Thyroid gland (tissue), 4 donors: ENCODE data around the gene CHIC1.
"Not testable (repeated sequence)": the region's sequence is repeated elsewhere in the genome, so short reads cannot be mapped to it uniquely, and the experiment has no call there.

Experiments
- CTCF ChIP-seq, 6 experiments: fragments of 200-600 bp in 3 of 6; fragments of 450-650 bp in 3 of 6; sonication (generic) in 3 of 6; IDR thresholded peaks; one replicate each; pipeline ENCODE4 v1.5.1; 2016 to 2019; ENCODE audit warnings: antibody characterized with exemption in 6 of 6, mild to moderate bottlenecking in 2 of 6, inconsistent platforms in 1 of 6, moderate library complexity in 1 of 6
- POLR2A ChIP-seq, 2 donors: fragments of 450-650 bp; IDR thresholded peaks; one replicate each; pipeline ENCODE4 v1.6.1; 2017; ENCODE audit warnings: antibody characterized with exemption in 2 of 2, mild to moderate bottlenecking in 2 of 2, moderate library complexity in 1 of 2

- not testable (repeated sequence) for TF ChIP-seq CTCF, POLR2A (IDR thresholded peaks at IDR 0.05)
Observed at GRCh38 chrX:73661322-73661721, 98.3 kb downstream of the CHIC1 start.
